Hematopoietic multipotent progenitor cell treated with erythropoietin and hydrocortisone succinate and interleukin-3 and kit ligand, for 8 days (in vitro differentiated cells): ENCODE measurements around the gene SNRPD2.
"Not testable (repeated sequence)": the region's sequence is repeated elsewhere in the genome, so short reads cannot be mapped to it uniquely, and the experiment has no call there.

ENCODE experiments used
- DNase-seq: peaks from one replicate; pipeline ENCODE4 v3.0.0-alpha.2; 2015

Gene SNRPD2

DNA sequence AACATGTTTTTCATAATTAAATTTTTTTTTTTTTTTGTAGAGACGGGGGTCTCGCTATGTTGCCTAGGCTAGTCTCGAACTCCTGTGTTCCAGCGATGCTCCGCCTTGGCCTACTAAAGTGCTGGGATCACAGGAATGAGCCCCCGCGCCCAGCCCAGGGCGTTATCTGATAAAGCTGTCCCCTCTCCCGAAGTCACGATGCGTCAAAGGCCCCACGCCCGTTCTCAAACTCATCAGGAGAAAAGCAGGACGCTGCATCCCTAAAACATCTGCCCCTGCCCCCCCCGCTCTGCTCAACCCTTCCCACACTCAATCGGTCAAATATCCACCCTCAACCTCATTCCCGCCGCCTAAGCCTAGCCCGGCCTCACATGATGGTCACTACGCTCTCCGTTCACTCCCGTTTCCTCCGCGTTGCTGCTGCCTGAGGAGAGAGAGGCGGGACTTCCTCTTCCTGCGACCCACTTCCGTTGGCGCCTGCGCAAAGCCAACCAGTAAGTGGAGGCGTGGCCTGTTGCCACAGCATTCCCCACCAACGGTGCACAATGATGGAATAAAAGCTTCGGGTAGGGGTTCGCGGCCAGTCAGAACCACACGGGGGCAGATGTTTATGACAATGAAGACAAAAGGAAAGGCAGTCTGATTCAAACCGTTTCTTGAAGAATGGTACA lies at the start of gene SNRPD2:
Gene SNRPD2 (minus strand): TSS at position 438 of the 671 bp plus-strand sequence. CDS start 65 bp downstream, at position 373.
- peak; percentile 97 for DNase-seq

DNA sequence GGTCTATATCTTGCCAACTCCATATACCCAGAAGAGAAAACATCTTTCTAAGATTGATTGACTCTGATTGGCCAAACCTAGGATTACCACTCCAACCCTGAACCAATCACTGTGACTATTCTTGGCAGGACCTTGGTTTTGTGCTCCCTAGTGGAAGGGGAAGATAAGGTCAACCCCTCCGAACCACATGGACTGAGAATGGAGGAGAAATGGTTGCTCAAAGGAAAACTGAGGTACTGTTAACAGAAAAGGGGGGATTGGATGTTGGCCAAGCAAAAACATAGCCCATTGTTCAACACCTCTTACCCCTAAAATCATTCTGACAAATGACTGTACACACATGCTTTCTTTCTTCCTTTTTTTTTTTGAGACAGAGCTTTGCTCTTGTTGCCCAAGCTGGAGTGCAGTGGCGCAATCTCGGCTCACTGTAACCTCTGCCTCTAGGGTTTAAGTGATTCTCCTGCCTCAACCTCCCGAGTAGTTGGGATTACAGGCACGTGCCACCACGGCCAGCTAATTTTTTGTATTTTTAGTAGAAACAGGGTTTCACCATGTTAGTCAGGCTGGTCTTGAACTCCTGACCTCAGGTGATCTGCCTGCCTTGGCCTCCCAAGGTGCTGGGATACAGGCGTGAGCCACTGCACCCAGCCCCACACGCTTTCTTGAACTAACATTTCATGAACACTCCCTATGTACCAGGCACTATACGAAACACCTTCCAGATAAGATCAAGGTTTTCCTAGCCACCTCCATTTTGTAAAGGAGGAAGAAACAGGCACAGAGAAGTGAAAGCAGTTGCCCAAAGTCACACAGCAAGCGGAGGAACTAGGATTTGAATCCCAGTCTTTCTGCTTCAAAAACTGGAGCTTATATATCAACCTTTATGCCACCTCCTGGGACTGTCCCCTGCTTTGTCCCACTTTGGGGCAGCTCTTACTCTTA lies 48.0 kb upstream of the SNRPD2 start:
- peak; percentile 58 for DNase-seq

DNA sequence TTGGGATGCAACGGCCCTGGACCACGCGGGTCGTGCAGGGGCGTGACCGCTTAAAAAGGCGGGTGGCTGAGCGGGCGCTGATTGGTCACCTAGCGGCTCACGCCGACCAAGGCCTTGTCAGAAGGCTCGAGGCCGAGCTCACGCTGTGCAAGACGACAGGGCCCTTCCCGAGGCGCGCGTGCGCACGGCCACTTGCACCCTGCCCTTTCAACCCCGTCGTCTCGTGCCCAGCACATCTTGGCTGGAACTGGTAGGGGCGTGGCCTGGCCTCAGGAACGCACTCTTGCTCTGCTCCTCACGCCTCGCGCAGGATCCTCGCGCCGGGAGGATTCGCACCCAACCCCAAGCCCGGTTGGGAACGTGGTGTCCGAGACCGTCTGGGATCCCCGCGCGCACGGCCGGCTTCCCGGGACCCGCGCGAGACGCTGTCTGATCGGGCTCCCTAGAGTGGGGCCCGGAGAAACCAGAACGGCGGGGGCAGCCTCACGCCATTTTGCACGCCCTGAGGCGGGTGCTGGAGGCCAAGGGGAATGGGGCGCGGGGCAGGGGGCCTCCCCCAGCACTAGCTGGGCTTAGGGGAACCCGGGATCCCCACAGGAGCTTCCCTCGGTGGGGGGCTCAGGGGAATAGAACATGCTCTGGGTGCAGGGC lies 41.5 kb upstream of the SNRPD2 start, which contains the start of gene MEIOSIN:
Gene MEIOSIN (plus strand): TSS at position 280 of the 651 bp plus-strand sequence. CDS start 1,938 bp downstream, outside the sequence.
- no peak for DNase-seq

DNA sequence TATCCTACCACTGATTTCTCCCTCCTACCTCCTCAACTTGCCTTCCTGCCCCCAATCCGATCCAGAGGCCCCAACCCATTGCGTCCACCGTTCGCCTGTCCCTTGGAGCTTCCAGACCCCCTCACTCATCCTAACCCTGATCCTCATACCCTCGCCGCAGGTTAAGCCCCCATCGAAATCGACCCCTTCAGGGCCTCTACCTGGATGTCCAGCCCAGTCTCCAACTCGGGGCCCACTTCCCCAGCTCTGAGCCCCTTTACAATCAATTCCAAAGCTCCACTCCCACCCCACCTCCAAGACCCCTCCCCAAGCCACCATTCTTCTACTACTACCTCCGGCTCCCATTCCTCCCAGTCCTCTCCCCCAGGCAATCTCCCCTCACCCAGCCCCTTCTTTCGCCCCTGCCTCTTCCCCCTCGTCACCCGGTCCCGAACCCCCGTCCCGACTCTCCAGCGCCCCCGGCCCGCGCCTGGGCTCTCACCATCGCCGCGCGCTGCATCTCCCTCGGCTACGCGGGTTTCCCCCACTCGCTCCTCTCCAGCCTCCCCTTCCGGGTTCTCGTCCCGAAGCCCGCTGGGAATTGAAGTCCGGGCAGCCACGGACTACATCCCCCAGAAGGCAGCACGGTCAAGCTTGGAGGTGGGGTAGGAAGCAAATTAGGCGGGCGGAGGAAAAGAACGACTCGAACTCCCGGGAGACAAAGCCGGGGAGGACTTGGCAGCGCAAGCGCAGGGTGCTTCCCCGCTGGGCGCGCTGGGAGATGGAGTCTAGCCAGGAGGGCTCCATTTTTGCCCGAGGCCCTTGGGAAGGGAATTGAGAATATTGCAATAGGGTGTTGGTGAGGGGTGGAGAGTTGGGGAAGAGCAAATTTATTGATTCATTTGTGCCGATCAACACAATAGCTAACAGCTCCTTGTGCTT lies 38.9 kb upstream of the SNRPD2 start, which contains the start of gene FBXO46:
Gene FBXO46 (minus strand): TSS at position 529 of the 921 bp plus-strand sequence. CDS start 17,401 bp downstream, outside the sequence.
- peak; percentile 98 for DNase-seq

DNA sequence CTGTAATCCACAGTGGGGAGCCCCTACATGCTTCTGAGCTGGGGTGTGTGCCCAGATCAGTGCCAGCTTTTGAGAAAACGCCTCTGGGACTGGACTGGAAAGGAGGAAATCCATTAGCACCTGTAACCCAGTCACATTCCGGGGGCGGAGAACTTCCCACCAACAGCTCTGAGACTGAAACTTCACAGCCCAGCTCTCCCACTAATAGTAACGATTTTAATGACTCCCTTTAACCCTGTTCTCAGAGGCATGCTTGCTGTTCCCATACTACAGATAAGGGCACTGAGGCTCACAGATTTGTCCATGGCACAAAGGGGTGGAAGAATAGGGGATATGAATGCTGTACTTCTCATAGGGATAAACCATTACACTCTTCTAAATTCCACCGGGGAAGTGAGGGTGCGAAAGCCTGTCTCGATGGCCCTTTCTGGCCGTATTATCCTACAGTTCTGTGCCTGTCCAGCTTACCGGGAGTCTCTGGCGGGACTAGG lies 38.1 kb upstream of the SNRPD2 start:
- peak; percentile 14 for DNase-seq

DNA sequence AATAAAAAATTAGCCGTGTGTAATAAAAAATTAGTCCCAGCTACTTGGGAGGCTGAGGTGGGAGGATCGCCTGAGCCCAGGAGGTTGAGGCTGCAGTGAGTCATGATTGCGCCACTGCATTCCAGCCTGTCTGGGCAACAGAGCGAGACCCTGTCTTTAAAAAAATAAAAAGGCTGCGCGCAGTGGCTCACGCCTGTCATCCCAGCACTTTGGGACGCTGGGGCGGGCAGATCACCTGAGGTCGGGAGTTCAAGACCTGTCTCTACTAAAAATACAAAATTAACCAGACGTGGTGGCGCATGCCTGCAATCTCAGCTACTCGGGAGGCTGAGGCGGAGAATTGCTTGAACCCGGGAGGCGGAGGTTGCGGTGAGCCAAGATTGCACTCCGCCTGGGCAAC lies 36.9 kb upstream of the SNRPD2 start:
- not testable (repeated sequence) for DNase-seq

DNA sequence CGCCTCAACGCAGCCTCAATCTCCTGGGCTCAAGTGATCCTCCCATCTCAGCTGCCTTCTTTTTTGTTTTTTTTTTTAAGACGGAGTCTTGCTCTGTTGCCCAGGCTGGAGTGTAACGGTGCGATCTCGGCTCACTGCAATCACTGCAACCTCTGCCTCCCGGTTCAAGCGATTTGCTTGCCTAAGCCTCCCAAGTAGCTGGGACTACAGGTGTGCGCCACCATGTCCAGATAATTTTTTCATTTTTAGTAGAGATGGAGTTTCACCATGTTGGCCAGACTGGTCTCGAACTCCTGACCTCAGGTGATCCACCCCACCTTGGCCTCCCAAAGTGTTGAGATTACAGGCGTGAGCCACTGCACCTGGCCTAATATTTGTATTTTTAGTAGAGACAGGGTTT lies 28.3 kb upstream of the SNRPD2 start:
- DNase-seq = not testable (repeated sequence)

DNA sequence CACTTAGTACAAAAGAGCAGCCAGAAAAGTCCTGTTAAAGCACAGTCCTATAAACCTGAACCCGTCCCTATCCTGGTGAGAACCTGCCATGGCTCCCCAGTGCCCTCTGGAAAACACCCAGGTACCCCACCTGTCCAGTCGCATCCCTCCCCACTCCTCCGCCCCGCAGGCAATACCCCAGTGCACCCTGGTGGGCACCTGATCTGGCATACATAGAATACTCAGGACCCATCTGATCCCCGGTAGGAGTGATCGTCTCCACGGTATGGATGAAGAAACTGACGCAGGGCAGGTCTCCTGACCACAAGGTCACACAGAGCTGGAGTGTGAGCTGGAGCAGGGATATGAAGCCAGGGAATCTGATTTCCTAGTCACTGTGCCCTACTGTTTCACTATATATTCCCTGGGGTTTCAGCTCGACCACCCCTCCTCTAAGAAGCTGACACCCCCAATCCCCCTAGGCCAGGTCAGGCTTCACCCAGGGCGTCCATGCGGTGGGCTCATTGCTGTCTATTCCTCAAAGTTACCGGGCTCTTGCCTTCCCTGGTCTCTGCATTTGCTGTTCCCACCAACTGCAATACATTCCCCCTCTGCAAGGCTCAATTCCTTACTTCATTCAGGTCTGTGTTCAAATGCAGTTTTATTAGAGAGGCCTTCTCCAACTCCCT lies 26.4 kb upstream of the SNRPD2 start:
- DNase-seq = no peak

DNA sequence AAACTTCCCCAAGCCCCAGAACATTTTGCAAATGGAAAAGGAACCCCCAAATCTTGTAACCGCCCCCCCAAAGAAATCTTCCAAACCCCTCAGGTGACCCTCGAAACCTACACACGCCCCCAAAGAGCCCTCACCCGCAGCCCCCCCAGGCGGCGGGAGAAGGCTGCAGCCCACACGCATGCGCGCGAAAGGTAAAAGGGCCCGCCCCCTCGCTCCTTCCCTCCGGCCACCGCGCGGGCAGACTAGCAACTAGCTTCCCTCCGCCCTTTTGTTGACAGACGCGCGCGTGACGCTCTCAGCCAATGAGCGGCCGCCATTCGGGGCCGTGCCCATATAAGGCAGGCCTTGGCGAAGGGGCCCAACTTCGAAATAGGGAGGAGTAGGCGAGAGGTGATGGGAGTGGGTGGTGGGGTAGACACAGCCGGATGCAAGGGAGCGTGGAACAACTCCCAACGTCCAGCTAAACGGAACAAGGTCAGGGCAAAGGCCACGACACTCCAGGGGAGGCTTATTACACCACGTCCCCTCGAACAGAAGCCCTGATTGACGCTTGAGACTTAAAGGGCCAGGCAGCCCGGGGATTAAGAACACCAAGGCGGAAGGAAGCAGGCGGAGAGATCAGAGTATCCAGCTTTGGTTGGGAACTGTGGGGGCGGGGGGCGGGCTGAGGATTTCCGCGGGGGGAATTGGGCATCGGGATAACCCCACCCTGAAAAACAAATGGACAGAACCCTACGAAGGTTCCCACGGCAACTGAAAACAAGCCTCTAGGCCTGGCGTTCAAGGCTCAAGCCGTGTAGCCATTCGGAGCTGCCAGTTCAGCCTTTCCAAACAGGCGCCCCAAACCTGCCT lies 25.6 kb upstream of the SNRPD2 start:
- DNase-seq = peak; percentile 98

DNA sequence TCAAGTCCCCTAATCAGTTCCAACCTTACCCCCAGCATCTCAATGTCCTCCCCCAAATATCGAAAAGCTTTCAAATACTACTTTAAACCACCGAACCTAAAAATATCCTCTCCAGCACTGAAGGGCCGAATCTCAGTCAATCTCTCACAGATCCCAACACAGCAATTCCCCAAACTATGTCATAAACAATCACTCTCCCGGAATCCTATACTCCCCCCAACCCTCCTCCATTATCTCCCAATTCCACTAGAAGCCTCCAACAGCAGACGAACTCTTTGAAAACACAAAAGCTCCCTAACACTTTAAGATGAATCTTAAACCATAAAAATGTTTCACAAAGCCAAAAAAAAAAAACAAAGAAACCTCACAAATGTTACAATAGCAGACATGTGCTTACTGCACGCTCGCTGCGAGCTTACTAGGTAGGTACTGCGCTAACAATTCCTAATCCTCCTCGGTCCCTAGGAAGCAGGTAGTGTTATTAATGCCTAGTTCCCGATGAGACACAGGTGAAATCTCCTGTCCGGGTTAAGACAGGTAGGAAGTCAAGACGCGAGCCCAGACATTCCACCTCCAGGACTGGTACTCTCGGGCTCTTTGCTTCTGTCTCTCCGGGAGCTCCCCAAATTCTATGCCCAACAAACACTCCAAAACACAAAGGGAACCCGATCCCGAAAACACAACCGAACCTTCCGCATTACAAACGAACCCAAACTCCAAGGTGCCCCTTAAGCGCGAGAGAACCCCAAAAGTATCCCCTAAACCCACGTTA lies 24.8 kb upstream of the SNRPD2 start:
- DNase-seq = peak; percentile 27

DNA sequence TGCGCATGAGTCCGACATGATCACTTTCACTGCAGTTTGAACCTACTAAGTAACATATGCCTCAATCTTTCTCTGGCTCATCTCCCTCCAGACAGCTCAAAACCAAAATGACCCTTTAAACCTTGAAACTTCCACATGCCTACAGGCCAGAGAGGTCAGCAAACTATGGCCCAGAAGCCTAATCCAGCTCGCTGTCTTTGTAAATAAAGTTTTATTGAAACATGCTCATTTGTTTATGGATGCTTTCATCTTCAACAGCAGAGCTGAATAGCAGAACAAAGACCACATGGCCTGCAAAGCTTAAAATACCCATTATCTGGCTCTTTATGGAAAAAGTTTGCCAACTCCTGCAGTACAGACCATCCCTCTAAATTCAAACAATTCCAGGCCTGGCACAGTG lies 23.4 kb upstream of the SNRPD2 start:
- no peak for DNase-seq

DNA sequence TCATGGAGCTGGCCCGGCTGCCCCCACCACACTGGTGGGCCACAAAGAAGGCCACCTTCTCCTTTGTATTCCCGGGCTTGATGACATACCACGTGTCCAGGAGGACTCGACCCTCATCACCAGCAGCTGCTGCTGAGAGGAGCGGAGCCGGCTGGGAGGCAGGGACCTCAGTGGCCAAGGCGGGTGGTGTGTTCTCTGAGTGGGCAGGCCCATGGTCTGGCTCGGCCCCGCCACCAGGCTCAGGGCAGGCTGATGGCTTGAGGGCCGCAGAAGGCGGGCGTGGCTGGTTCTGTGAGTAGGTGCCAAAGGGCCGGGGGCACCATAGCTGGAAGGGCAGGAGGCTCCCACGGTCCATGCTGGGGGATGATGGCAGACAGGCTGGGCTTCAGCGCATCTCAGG lies 21.4 kb upstream of the SNRPD2 start:
- no peak for DNase-seq

DNA sequence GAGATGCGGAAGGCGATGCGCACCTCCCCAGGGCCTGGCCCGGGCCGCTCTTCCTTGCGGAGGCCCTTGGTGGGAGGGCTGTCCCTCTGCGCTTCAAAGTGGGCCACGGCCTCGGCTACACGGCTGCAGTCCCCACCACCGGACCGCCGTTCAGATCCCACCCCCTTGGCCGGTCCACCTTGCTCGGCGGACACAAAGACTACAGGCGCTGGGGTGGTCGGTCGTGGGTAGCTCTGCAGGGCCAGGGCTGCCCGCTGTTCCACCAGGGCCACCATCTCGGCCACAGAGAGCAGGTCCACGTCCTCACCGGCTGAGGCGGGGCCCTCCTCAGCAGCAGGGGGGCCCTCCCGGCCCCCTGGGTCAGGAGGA lies 20.9 kb upstream of the SNRPD2 start:
- no peak for DNase-seq

DNA sequence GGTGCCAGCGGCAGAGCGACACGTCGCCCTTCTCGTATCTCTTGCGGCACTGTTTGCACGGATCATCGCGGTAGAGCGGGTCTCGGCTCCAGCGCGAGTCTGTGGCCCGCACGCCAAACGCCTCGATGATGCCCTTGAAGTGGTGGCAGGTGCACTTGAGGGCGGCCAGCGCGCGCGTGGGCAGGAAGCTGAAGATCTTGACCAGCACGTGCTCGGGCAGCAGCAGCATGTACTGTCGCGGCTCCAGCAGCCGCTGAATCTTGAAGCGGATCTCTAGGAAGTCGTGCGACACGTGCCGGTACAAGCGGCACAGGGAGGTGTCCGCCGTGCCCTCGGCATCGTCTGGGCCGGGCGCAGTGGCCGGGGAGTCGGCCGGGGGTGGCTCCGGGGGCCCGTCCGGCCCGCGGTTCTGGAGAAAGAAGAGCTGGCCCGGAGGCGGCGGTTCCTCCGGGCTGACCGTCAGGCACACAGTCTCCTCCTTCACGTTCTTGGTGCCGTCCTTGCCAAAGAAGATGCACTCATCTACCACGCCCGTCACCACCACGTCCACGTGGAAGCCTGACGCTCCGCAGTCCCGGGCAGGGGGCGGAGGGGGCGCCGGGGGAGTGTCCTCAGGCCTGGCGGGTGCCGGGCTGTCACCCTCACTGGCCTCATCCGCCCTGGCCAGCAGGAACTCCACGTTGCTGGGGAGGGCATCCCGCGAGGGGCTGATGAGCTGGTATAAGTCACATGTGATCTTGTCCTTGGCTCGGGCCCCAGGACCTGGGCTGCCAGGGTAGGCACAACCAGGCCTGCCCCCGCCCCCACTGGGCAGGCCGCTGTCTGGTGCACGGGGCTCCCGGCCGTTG lies 20.3 kb upstream of the SNRPD2 start:
- DNase-seq = no peak

DNA sequence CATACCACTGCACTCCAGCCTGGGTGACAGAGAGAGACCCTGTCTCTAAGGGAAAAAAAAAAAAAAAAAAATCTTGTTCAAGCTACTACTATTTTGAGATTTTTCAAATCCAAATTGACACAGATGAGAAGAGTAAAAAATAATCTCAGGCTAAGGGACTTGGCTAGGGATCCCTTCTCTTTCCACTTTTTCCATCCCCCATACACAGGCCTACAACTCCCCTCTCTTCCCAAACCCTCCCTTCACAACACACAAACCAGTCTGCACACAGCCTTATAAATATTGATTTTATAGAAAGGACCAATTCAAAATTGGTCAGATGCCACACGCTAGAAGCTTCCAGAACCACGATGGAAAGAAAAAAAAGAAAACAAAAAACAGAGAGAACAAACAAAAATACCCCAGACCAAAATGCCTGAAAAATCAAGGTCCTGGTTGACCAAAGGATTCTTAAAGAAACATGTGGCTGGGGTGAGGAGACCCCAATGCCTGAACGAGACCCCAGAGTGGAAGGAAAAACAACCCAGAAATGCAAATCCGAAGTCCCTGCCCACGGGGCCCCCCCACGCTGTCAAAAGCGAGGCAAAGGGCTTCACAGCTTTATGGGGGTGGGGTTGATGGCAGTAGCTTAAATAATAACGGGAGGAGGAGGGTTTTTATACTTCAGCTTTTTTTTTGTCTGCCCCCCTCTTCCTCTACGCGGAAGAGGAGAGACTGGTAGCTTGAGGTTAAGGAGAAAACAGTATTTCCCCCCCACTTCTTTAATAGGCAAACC lies 18.8 kb upstream of the SNRPD2 start:
- no peak for DNase-seq

DNA sequence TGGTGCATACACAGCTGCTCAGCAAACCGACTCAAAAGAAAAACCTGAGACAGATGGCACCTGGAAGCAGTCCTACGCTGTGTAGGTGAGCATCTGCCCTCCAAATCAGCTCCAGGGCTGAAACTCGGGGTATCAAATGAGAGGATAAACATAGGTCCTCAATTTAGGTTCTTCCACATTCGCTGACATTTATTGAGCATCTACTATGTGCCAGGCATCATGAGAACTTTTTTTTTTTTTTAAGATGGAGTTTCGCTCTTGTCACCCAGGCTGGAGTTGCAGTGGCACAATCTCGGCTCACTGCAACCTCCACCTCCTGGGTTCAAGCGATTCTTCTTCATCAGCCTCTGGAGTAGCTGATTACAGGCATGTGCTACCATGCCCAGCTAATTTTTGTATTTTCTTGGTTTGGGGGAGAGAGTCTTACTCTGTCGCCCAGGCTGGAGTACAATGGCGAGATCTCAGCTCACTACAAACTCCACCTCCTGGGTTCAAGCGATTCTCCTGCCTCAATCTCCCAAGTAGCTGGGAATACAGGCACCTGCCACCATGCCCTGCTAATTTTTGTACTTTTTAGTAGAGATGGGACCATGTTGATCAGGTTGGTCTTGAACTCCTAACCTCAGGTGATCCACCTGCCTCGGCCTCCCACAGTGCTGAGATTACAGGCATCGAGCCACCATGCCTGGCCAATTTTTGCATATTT lies 14.1 kb upstream of the SNRPD2 start:
- no peak for DNase-seq

DNA sequence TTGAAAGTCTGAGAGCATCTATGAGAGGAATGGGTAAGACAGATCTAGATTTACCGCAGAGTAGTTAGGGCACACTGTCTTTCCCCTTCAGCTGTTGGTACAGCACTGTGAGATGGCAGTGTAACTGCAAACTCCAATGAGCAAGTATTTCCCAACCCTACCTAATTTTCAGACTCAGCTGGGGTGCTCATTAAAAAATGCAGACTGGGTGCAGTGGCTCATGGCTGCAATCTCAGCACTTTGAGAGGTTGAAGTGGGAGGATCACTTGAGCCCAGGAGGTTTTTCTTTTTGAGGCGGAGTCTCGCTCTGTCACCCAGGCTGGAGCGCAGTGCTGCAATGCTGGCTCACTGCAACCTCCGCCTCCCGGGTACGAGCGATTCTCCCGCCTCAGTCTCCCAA lies 13.4 kb upstream of the SNRPD2 start:
- DNase-seq = no peak
